ENCODE measurements around the gene DAP3. TPM values are rescaled to one million over a fixed set of nuclear protein-coding genes. Genes with fewer than 3 reads are reported as not detected.
"Not testable (repeated sequence)": the region's sequence is repeated elsewhere in the genome, so short reads cannot be mapped to it uniquely, and the experiment has no call there.

DAP3 gene
- total and polyA plus RNA-seq, 10 of the 15 experiments (the other 5 are each of a cell fraction or from before 2014, with no cell fraction given), result 60.0 to 223 (median 138) TPM

GRCh38 chr1:155706139-155706538, 17.2 kb downstream of the DAP3 start (continued):
- no peak for TF ChIP-seq CBFB (IDR thresholded peaks at IDR 0.05; ENCODE audit: low read depth)

DNA sequence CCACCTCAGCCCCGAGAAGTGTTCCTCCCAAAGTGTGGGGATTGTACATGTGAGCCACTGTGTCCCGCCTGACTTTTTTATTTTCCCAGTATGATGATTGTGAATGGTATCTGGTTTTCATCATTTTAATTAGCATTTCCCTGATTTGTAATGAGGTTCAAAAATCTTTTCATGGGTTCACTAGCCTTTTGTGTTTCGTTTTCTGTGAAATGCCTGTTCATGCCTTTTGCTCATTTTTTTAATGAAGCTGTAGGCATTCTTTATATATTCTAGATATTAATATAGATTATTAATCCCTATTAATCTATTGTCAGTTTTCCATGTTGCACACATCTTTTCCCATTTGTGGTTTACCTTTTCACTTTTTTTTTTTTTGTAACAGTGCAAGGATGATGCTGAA, 20.5 kb downstream of the DAP3 start:
- DNase-seq (ENCODE audit: low read depth, low spot score), result no peak
- Histone ChIP-seq H3K4me1 (ENCODE audit: control insufficient read depth, insufficient read depth, low read length) (no peaks in the 10 kb centered on the region), H3K27ac (ENCODE audit: control insufficient read depth, insufficient read depth) (no peak overlapping the region), H2AFZ (ENCODE audit: control insufficient read depth, low read depth, low read length) (no peak overlapping the region), H3K27me3 (replicated peaks in 1 of 2; ENCODE audit: control insufficient read depth in 2 of 2, insufficient read depth in 2 of 2, low read length in 1 of 2) (no peaks in the 10 kb centered on the region), H3K36me3 (ENCODE audit: control insufficient read depth in 2 of 2, insufficient read depth in 2 of 2, low read length in 1 of 2) (peaks cover 0 to 3% of the 10 kb centered on the region in 2 experiments; a peak in 2 of 4 replicates), H4K20me1 (ENCODE audit: control insufficient read depth, insufficient read depth) (no peaks in the 10 kb centered on the region), H3K4me2 (ENCODE audit: control insufficient read depth, insufficient read depth) (no peak overlapping the region), H3K79me2 (ENCODE audit: control insufficient read depth, insufficient read depth, low read length) (peaks cover 14% of the 10 kb centered on the region), H3K9ac (ENCODE audit: control insufficient read depth, insufficient read depth, low read length) (no peak overlapping the region), H3K9me3 (replicated peaks; ENCODE audit: control insufficient read depth, insufficient read depth, low read length) (no peaks in the 10 kb centered on the region; the same call in 2 of the 3 replicates), H3K4me3 (no peak overlapping the region)
- 97% methylated on average over 3 of the region's 3 CpGs for WGBS (ENCODE audit: insufficient coverage, insufficient replicate concordance, low lambda C conversion rate, missing lambda C conversion rate)
- SMC1A ChIA-PET (ENCODE audit: uncharacterized antibody, unreplicated experiment), result no interaction called here
- POLR2A ChIA-PET, result interaction anchor here (0.7 kb wide), 1 partner anchor 209 kb away, joined by 3 read pairs; no protein-coding TSS in a partner anchor
- in situ Hi-C loops (cut with MboI) (no loop called here), intact Hi-C loops (cut with micrococcal nuclease; ENCODE audit: unreplicated experiment) (no loop called here)
- no TSS peak for BruUV-seq (replicated peaks)
- CTCF ChIA-PET, result interaction anchor here (0.5 kb wide), 1 partner anchor 25 kb away, joined by 3 read pairs; no protein-coding TSS in a partner anchor
- TF ChIP-seq SP1 (IDR thresholded peaks at IDR 0.05; ENCODE audit: low read depth, low read length) (no peak), WRNIP1 (IDR thresholded peaks at IDR 0.05; ENCODE audit: borderline replicate concordance, low read depth, low read length) (no peak)
- RAD21 ChIA-PET (ENCODE audit: unreplicated experiment), result no interaction called here
- no peak for FAIRE-seq
- no peak for ATAC-seq

- BruUV-seq (replicated peaks); POLR2A ChIA-PET; DNase-seq (ENCODE audit: low read depth, low spot score); H3K27me3 ChIP-seq (replicated peaks in 1 of 2; ENCODE audit: control insufficient read depth in 2 of 2, insufficient read depth in 2 of 2, low read length in 1 of 2); FAIRE-seq; H3K4me1 ChIP-seq (ENCODE audit: control insufficient read depth, insufficient read depth, low read length); ATAC-seq; intact Hi-C loops (cut with micrococcal nuclease; ENCODE audit: unreplicated experiment); H3K36me3 ChIP-seq (ENCODE audit: control insufficient read depth in 2 of 2, insufficient read depth in 2 of 2, low read length in 1 of 2); H3K79me2 ChIP-seq (ENCODE audit: control insufficient read depth, insufficient read depth, low read length); H2AFZ ChIP-seq (ENCODE audit: control insufficient read depth, low read depth, low read length); H3K9me3 ChIP-seq (replicated peaks; ENCODE audit: control insufficient read depth, insufficient read depth, low read length); H3K27ac ChIP-seq (ENCODE audit: control insufficient read depth, insufficient read depth); H3K4me3 ChIP-seq; H3K9ac ChIP-seq (ENCODE audit: control insufficient read depth, insufficient read depth, low read length); H4K20me1 ChIP-seq (ENCODE audit: control insufficient read depth, insufficient read depth); CTCF ChIA-PET; SMC1A ChIA-PET (ENCODE audit: uncharacterized antibody, unreplicated experiment); in situ Hi-C loops (cut with MboI); H3K4me2 ChIP-seq (ENCODE audit: control insufficient read depth, insufficient read depth); RAD21 ChIA-PET (ENCODE audit: unreplicated experiment): not testable (repeated sequence)
- WGBS (ENCODE audit: insufficient coverage, insufficient replicate concordance, low lambda C conversion rate, missing lambda C conversion rate), result 80% methylated on average over 1 of the region's 3 CpGs
Observed at GRCh38 chr1:155711457-155711856, 22.6 kb downstream of the DAP3 start.

All from GM12878 (cell line).